Karpas-422 (cell line): Measurements from ENCODE around the gene RASA4B. TPM values are rescaled to one million over a fixed set of nuclear protein-coding genes. Genes with fewer than 3 reads are reported as not detected.
"Not testable (repeated sequence)": the region's sequence is repeated elsewhere in the genome, so short reads cannot be mapped to it uniquely, and the experiment has no call there.

Source experiments
- DNase-seq: peaks from one replicate; pipeline ENCODE4 v3.0.0-alpha.2; 2015
- H2AFZ ChIP-seq: fragments of 200-600 bp; sonication (generic); 2 replicates; pipeline ENCODE4 v1.6.1; 2014; ENCODE audit warnings: antibody characterized with exemption, low read length, mixed read lengths
- H3K27ac ChIP-seq: fragments of 200-600 bp; sonication (generic); 2 replicates; pipeline ENCODE4 v1.5.1; 2014; ENCODE audit warnings: mild to moderate bottlenecking, low read length, moderate library complexity
- H3K27me3 ChIP-seq: fragments of 200-600 bp; sonication (generic); 2 replicates; pipeline ENCODE4 v1.6.1; 2014; ENCODE audit warnings: low read length, mixed read lengths
- H3K36me3 ChIP-seq: fragments of 200-600 bp; sonication (generic); 2 replicates; pipeline ENCODE4 v1.6.1; 2014; ENCODE audit warnings: low read length, mixed read lengths; ENCODE audit not compliant: insufficient read depth
- H3K4me1 ChIP-seq: fragments of 200-600 bp; sonication (generic); 2 replicates; pipeline ENCODE4 v1.6.1; 2014; ENCODE audit warnings: mild to moderate bottlenecking, low read length, mixed read lengths
- H3K4me2 ChIP-seq: fragments of 200-600 bp; sonication (generic); 2 replicates; pipeline ENCODE4 v1.6.1; 2014; ENCODE audit warnings: low read length, low read depth, mild to moderate bottlenecking; ENCODE audit not compliant: poor library complexity, severe bottlenecking
- H3K4me3 ChIP-seq: fragments of 200-600 bp; sonication (generic); 2 replicates; pipeline ENCODE4 v1.5.1; 2014; ENCODE audit warnings: mild to moderate bottlenecking, antibody characterized with exemption, low read length, mixed read lengths
- H3K79me2 ChIP-seq: fragments of 200-600 bp; sonication (generic); 2 replicates; pipeline ENCODE4 v1.6.1; 2014; ENCODE audit warnings: mild to moderate bottlenecking, low read length, mixed read lengths
- H3K9ac ChIP-seq: fragments of 200-600 bp; sonication (generic); 2 replicates; pipeline ENCODE4 v1.6.0; 2014; ENCODE audit warnings: low read length
- H3K9me2 ChIP-seq: fragments of 200-600 bp; sonication (generic), shearing (Covaris generic); replicated peaks from 2 replicates; pipeline ENCODE4 v1.6.0; 2014; ENCODE audit warnings: mild to moderate bottlenecking, low read length, moderate library complexity; ENCODE audit not compliant: insufficient read depth
- H3K9me3 ChIP-seq: fragments of 300-700, 200-600 bp; sonication (generic); 2 replicates; pipeline ENCODE4 v1.6.1; 2014; ENCODE audit warnings: low read length, mixed read lengths
- H4K20me1 ChIP-seq: fragments of 200-600 bp; sonication (generic); 2 replicates; pipeline ENCODE4 v1.6.1; 2014; ENCODE audit warnings: mild to moderate bottlenecking, antibody characterized with exemption, low read length, low read depth; ENCODE audit not compliant: insufficient read depth
- total RNA-seq: library from RNA; depleted of rRNA; stranded (reverse); fragments of >200 nt; shearing (Covaris generic); gene quantifications from 2 replicates; pipeline ENCODE4 v1.2.3, GENCODE V29; 2014; ENCODE audit warnings: low replicate concordance

Gene RASA4B
- total RNA-seq, 1 experiment from 2014 or later, result 2.4 TPM

- Histone ChIP-seq H3K9me2 (no peaks in the 10 kb centered on the region), H3K36me3 (no peaks in the 10 kb centered on the region; the same call in 1 of the 2 replicates), H3K4me2 (no peak overlapping the region), H3K9ac (no peak overlapping the region), H3K79me2 (no peaks in the 10 kb centered on the region), H3K4me1 (no peaks in the 10 kb centered on the region), H2AFZ (no peak overlapping the region), H4K20me1 (no peaks in the 10 kb centered on the region), H3K9me3 (no peaks in the 10 kb centered on the region), H3K27ac (no peak overlapping the region), H3K4me3 (no peak overlapping the region), H3K27me3 (no peaks in the 10 kb centered on the region)
- no peak for DNase-seq
Measured at GRCh38 chr7:102456327-102456726, 61.2 kb downstream of the RASA4B start.

- Histone ChIP-seq H3K36me3 (no peaks in the 10 kb centered on the region; the same call in 1 of the 2 replicates), H3K27ac (no peak overlapping the region), H3K4me3 (no peak overlapping the region), H3K4me2 (no peak overlapping the region), H3K9ac (no peak overlapping the region), H3K4me1 (no peaks in the 10 kb centered on the region), H3K27me3 (no peaks in the 10 kb centered on the region), H3K9me3 (no peaks in the 10 kb centered on the region), H4K20me1 (no peaks in the 10 kb centered on the region), H2AFZ (no peak overlapping the region), H3K9me2 (no peaks in the 10 kb centered on the region), H3K79me2 (no peaks in the 10 kb centered on the region)
- DNase-seq, result no peak
Measured at GRCh38 chr7:102455596-102455995, 62.0 kb downstream of the RASA4B start.

DNA sequence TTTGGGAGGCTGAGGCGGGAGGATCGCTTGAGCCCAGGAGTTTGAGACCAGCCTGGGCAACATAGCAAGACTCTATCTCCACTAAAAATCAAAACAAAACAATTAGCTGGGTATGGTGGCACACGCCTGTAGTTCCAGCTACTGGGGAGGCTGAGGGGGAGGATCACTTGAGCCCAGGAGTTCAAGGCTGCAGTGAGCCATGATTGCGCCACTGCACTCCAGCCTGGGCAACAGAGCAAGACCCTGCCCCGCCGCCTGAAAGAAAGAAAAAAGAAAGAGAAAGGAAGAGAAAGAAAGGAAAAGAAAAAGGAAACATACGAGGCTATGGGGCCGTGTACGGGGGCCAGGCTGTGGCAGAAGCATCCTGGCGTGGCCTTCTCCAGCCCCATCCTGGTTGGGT lies 62.6 kb downstream of the RASA4B start:
- H3K4me3 ChIP-seq, H3K27me3 ChIP-seq, H3K4me1 ChIP-seq, H3K9ac ChIP-seq, H3K27ac ChIP-seq, H4K20me1 ChIP-seq, H3K9me3 ChIP-seq, H3K9me2 ChIP-seq, H3K79me2 ChIP-seq, DNase-seq, H3K4me2 ChIP-seq, H3K36me3 ChIP-seq, H2AFZ ChIP-seq: not testable (repeated sequence)

GRCh38 chr7:102454468-102454867 lies 63.1 kb downstream of the RASA4B start:
- no peak overlapping the region for H2AFZ ChIP-seq
- no peak for DNase-seq
- no peaks in the 10 kb centered on the region for H3K9me2 ChIP-seq
- H3K4me2 ChIP-seq, result no peak overlapping the region
- H3K4me1 ChIP-seq, result no peaks in the 10 kb centered on the region
- H3K79me2 ChIP-seq, result no peaks in the 10 kb centered on the region
- H3K9ac ChIP-seq, result no peak overlapping the region
- no peaks in the 10 kb centered on the region for H3K9me3 ChIP-seq
- H4K20me1 ChIP-seq, result no peaks in the 10 kb centered on the region
- H3K4me3 ChIP-seq, result no peak overlapping the region
- H3K36me3 ChIP-seq, result no peaks in the 10 kb centered on the region; the same call in 1 of the 2 replicates
- no peak overlapping the region for H3K27ac ChIP-seq
- H3K27me3 ChIP-seq, result no peaks in the 10 kb centered on the region

DNA sequence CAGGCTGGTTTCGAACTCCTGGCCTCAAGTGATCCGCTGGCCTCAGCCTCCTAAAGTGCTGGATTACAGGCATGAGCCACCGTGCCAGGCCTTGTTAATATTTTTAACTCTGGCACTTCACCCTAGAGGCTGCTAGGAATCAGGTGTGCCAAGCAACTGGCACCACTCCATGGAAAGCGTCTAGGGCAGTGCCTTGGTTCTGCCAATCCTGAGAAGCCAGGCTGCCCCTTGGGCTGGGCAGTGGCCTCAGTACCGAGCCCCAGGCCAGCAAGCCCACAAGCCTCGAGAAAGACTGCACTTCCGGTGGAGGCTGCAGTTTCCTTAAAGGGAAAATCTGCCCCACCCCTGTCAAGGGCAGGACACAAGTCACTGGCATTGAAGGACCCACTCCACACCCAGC lies 64.3 kb downstream of the RASA4B start:
- no peaks in the 10 kb centered on the region for H4K20me1 ChIP-seq
- no peak overlapping the region for H3K27ac ChIP-seq
- no peak for DNase-seq
- no peak overlapping the region for H2AFZ ChIP-seq
- no peak overlapping the region for H3K4me2 ChIP-seq
- H3K4me3 ChIP-seq, result no peak overlapping the region
- H3K9me3 ChIP-seq, result no peaks in the 10 kb centered on the region
- no peaks in the 10 kb centered on the region for H3K9me2 ChIP-seq
- no peaks in the 10 kb centered on the region; the same call in 1 of the 2 replicates for H3K36me3 ChIP-seq
- no peaks in the 10 kb centered on the region for H3K4me1 ChIP-seq
- H3K9ac ChIP-seq, result no peak overlapping the region
- H3K79me2 ChIP-seq, result no peaks in the 10 kb centered on the region
- no peaks in the 10 kb centered on the region for H3K27me3 ChIP-seq

DNA sequence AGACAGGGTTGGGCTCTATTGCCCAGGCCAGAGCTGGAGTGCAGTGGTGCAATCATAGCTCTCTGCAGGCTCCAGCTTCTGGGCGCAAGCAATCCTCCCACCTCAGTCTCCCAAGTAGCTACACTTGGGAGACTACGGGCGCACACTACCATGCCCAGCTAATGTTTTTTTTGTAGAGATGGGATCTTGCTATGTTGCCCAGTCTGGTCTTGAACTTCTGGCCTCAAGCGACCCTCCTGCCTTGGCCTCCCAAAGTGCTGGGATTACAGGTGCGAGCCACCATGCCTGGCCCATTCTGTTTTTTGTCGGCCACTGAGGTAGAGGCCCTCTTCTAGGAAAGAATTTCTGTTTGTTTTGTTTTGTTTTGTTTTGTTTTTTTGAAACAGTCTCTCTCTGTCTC lies 65.1 kb downstream of the RASA4B start:
- Histone ChIP-seq H2AFZ (no peak overlapping the region), H3K4me1 (no peaks in the 10 kb centered on the region), H3K9me2 (no peaks in the 10 kb centered on the region), H3K79me2 (no peaks in the 10 kb centered on the region), H3K9ac (no peak overlapping the region), H4K20me1 (no peaks in the 10 kb centered on the region), H3K4me3 (no peak overlapping the region), H3K27me3 (no peaks in the 10 kb centered on the region), H3K27ac (no peak overlapping the region), H3K4me2 (no peak overlapping the region), H3K36me3 (no peaks in the 10 kb centered on the region; the same call in 1 of the 2 replicates), H3K9me3 (no peaks in the 10 kb centered on the region)
- no peak for DNase-seq

DNA sequence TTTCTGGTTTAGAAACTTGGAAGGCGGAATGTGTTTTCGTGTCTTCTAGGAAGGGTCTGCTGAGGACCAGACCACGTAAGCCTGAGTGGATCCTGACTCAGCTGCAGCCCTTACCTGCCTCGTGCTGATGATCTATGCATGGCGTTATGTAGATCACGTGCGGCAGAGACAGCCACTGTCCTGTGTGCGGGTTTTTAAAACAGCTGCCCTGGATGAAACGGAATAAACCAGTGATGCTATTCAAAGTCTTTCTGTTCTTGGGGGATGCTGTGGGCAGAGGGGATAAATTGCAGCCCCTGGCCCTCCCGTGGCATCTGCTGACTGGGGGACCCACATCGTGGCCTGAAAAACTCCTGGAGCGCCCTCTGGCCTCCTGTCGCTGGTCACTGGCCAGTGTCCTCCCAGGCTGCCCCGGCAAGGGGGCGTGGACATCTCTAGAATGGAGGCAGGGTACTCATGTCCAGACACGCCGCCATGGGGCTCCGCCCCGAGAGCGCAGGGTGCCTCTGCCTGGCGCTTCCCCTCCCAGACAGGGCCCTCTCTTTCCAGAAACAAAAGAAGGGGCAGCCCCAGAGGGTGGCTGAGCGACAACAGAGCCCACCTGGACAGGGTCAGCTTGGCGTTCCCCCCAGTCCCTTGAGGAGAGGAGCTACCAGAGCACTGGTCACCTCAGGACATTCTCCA lies 66.1 kb downstream of the RASA4B start:
- Histone ChIP-seq H3K27me3 (no peaks in the 10 kb centered on the region), H3K4me2 (no peak overlapping the region), H3K27ac (no peak overlapping the region), H3K4me3 (no peak overlapping the region), H3K9ac (no peak overlapping the region), H3K9me3 (no peaks in the 10 kb centered on the region), H3K36me3 (no peaks in the 10 kb centered on the region), H4K20me1 (no peaks in the 10 kb centered on the region), H2AFZ (no peak overlapping the region), H3K9me2 (no peaks in the 10 kb centered on the region), H3K79me2 (no peaks in the 10 kb centered on the region), H3K4me1 (no peaks in the 10 kb centered on the region)
- DNase-seq, result no peak

DNA sequence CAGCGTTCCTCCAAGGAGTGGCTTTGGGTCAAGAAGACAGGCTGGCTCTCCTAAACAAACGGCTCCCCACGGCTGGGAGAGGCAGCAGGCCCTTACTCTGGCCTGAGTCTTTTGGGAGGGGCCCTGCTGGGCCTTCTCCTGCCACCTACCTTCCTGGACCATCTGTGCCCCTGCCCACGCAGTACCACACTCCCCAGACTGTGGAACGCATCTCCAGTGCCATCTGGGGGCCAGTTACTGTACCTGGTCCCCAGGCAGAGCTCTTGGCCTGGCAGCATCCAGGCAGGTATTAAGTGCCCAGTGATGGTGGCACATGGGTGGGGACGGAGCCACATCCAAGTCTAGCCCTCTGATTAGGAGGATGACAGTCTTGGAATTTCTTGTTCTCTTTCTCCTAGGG lies 67.3 kb downstream of the RASA4B start:
- Histone ChIP-seq H3K79me2 (no peaks in the 10 kb centered on the region), H3K36me3 (no peaks in the 10 kb centered on the region), H3K4me3 (no peak overlapping the region), H3K4me1 (no peaks in the 10 kb centered on the region), H4K20me1 (no peaks in the 10 kb centered on the region), H2AFZ (no peak overlapping the region), H3K9me3 (no peaks in the 10 kb centered on the region), H3K9me2 (no peaks in the 10 kb centered on the region), H3K27ac (no peak overlapping the region), H3K27me3 (no peaks in the 10 kb centered on the region), H3K4me2 (no peak overlapping the region), H3K9ac (no peak overlapping the region)
- DNase-seq, result peak; percentile 68
